HCT116 (cell line): Measurements from ENCODE around the gene PDGFD. TPM values are rescaled to one million over a fixed set of nuclear protein-coding genes. Genes with fewer than 3 reads are reported as not detected.

Experiments used
- ATAC-seq: fragments of 200-7000 bp; cut with Tn5 transposase; 2 replicates; pipeline ENCODE4 v1.9.1; 2020; ENCODE audit warnings: mild to moderate bottlenecking, moderate library complexity
- BruUV-seq: library from RNA; stranded (reverse); fragments of 400-500 nt; replicated peaks from 2 replicates; lab custom pipeline; 2021; lab: Mats Ljungman, UMichigan
- CTCF ChIA-PET: fragments of 300-600 bp; sonication (Branson Sonifier 250); formaldehyde crosslinking; loops from one replicate; lab custom pipeline; 2021; ENCODE audit warnings: antibody characterized with exemption; lab: Charles Lee
- POLR2A ChIA-PET: fragments of 300-600, 350-600 bp; sonication (Branson Sonifier 250); formaldehyde crosslinking; loops from one replicate; lab custom pipeline; 2021; ENCODE audit warnings: antibody characterized with exemption; lab: Charles Lee
- RAD21 ChIA-PET, 2 experiments: fragments of 300-600 bp; sonication (Branson Sonifier 250); formaldehyde crosslinking; loops; one replicate each; lab custom pipeline; 2023; ENCODE audit warnings: low total read pairs in 2 of 2; ENCODE audit not compliant: uncharacterized antibody in 2 of 2, unreplicated experiment in 2 of 2, low non-redundant PET in 1 of 2; lab: Charles Lee
- DNase-seq: peaks from one replicate; pipeline ENCODE4 v3.0.0-alpha.2; 2010; ENCODE audit warnings: low read depth, low spot score
- H2AFZ ChIP-seq: fragments of 200-600 bp; shearing (Covaris generic), sonication (generic); 2 replicates; pipeline ENCODE4 v1.6.1; 2017; ENCODE audit warnings: low read depth, mixed run types, mixed read lengths, antibody characterized with exemption, low read length; ENCODE audit not compliant: poor library complexity, severe bottlenecking
- H3K27ac ChIP-seq: 2 replicates; pipeline ENCODE4 v1.5.1; 2012; ENCODE audit warnings: low read depth, low read length
- H3K27me3 ChIP-seq: fragments of 200-600 bp; sonication (generic); 2 replicates; pipeline ENCODE4 v1.6.1; 2016; ENCODE audit warnings: mixed run types, low read length, mixed read lengths; ENCODE audit not compliant: insufficient read depth
- H3K36me3 ChIP-seq, 2 experiments: fragments of 200-500 bp in 1 of 2; fragments of 200-600 bp in 1 of 2; sonication (Bioruptor generic) in 1 of 2; sonication (generic) in 1 of 2; 2 replicates each; pipeline versions ENCODE4 v1.5.1 to v1.6.1; 2014 to 2016; ENCODE audit warnings: low read length in 2 of 2, inconsistent platforms in 1 of 2, mixed read lengths in 1 of 2, mixed run types in 1 of 2; ENCODE audit not compliant: insufficient read depth in 2 of 2, control insufficient read depth in 1 of 2
- H3K4me1 ChIP-seq, 2 experiments: fragments of 200-600 bp in 1 of 2; sonication (generic) in 1 of 2; 2 replicates each; pipeline versions ENCODE4 v1.5.1 to v1.6.1; 2012 to 2017; ENCODE audit warnings: low read length in 2 of 2, inconsistent platforms in 1 of 2, mild to moderate bottlenecking in 1 of 2, mixed read lengths in 1 of 2, mixed run types in 1 of 2, moderate library complexity in 1 of 2; ENCODE audit not compliant: insufficient read depth in 2 of 2, control insufficient read depth in 1 of 2
- H3K4me2 ChIP-seq: fragments of 200-600 bp; sonication (generic); 2 replicates; pipeline ENCODE4 v1.6.1; 2017; ENCODE audit warnings: mixed run types, low read length, mixed read lengths
- H3K4me3 ChIP-seq, 2 experiments: fragments of 200-600 bp in 1 of 2; sonication (generic) in 1 of 2; replicated peaks in 1 of 2; 2 replicates each; pipeline ENCODE4 v1.5.1; 2011 to 2016; ENCODE audit warnings: low read length in 2 of 2, control low read depth in 1 of 2, low read depth in 1 of 2, mild to moderate bottlenecking in 1 of 2, mixed read lengths in 1 of 2, mixed run types in 1 of 2
- H3K79me2 ChIP-seq: fragments of 200-600 bp; sonication (generic); 2 replicates; pipeline ENCODE4 v1.6.1; 2017; ENCODE audit warnings: mild to moderate bottlenecking, mixed run types, low read length, moderate library complexity, mixed read lengths; ENCODE audit not compliant: insufficient read depth
- H3K9ac ChIP-seq: fragments of 200-600 bp; sonication (generic); 2 replicates; pipeline ENCODE4 v1.6.1; 2016; ENCODE audit warnings: low read length, mixed read lengths
- H3K9me2 ChIP-seq: fragments of 200-600 bp; sonication (generic), shearing (Covaris generic); 2 replicates; pipeline ENCODE4 v1.6.1; 2017; ENCODE audit warnings: mixed run types, mild to moderate bottlenecking, moderate library complexity; ENCODE audit not compliant: insufficient read depth
- H3K9me3 ChIP-seq, 2 experiments: fragments of 200-500 bp in 1 of 2; fragments of 200-600 bp in 1 of 2; sonication (Bioruptor generic) in 1 of 2; sonication (generic) in 1 of 2; 2 replicates each; pipeline ENCODE4 v1.6.1; 2014 to 2017; ENCODE audit warnings: low read length in 2 of 2, mixed read lengths in 2 of 2, inconsistent platforms in 1 of 2, low read depth in 1 of 2, mild to moderate bottlenecking in 1 of 2, mixed run types in 1 of 2, moderate library complexity in 1 of 2; ENCODE audit not compliant: control insufficient read depth in 1 of 2, insufficient read depth in 1 of 2
- H4K20me1 ChIP-seq: fragments of 200-600 bp; sonication (generic), shearing (Covaris generic); 2 replicates; pipeline ENCODE4 v1.6.1; 2017; ENCODE audit warnings: mixed run types, mild to moderate bottlenecking, moderate library complexity; ENCODE audit not compliant: insufficient read depth
- CBX3 ChIP-seq: IDR thresholded peaks from 2 replicates; pipeline ENCODE4 v1.6.1; 2012; ENCODE audit warnings: low read depth
- CTCF ChIP-seq, 3 experiments: fragments of 200-600 bp in 1 of 3; sonication (generic) in 1 of 3; IDR thresholded peaks in 2 of 3; conservative IDR thresholded peaks in 1 of 3; 2 replicates each; pipeline ENCODE4 v1.5.1; 2012 to 2017; ENCODE audit warnings: low read depth in 2 of 3, low read length in 2 of 3, antibody characterized with exemption in 1 of 3, borderline replicate concordance in 1 of 3, control low read depth in 1 of 3, mild to moderate bottlenecking in 1 of 3, mixed read lengths in 1 of 3, mixed run types in 1 of 3, moderate library complexity in 1 of 3; ENCODE audit not compliant: insufficient read depth in 1 of 3
- EGR1 ChIP-seq: IDR thresholded peaks from 2 replicates; pipeline ENCODE4 v1.6.1; 2012; ENCODE audit warnings: low read depth
- ELF1 ChIP-seq: IDR thresholded peaks from 2 replicates; pipeline ENCODE4 v1.6.1; 2012; ENCODE audit warnings: low read depth, borderline replicate concordance
- EZH2 ChIP-seq: fragments of 200-600 bp; sonication (generic); IDR thresholded peaks from 2 replicates; pipeline ENCODE4 v1.6.1; 2017; ENCODE audit warnings: antibody characterized with exemption, mixed run types
- EZH2phosphoT487 ChIP-seq: fragments of 200-600 bp; IDR thresholded peaks from 2 replicates; pipeline ENCODE4 v1.6.1; 2018; ENCODE audit warnings: antibody characterized with exemption, borderline replicate concordance
- FOSL1 ChIP-seq: IDR thresholded peaks from 2 replicates; pipeline ENCODE4 v1.6.1; 2012; ENCODE audit warnings: low read depth
- JUND ChIP-seq: IDR thresholded peaks from 2 replicates; pipeline ENCODE4 v1.6.1; 2012
- MAX ChIP-seq: IDR thresholded peaks from 2 replicates; pipeline ENCODE4 v1.6.1; 2012
- POLR2A ChIP-seq: IDR thresholded peaks from 2 replicates; pipeline ENCODE4 v1.7.0; 2011; ENCODE audit warnings: borderline replicate concordance; ENCODE audit not compliant: insufficient read depth, insufficient read length; ENCODE audit errors: extremely low read depth
- POLR2AphosphoS5 ChIP-seq: IDR thresholded peaks from 2 replicates; pipeline ENCODE4 v1.6.1; 2011; ENCODE audit warnings: mild to moderate bottlenecking, low read depth, low read length, moderate library complexity
- REST ChIP-seq: IDR thresholded peaks from 2 replicates; pipeline ENCODE4 v1.6.1; 2012; ENCODE audit warnings: low read depth
- SP1 ChIP-seq: IDR thresholded peaks from 2 replicates; pipeline ENCODE4 v1.6.1; 2012; ENCODE audit warnings: low read depth
- SRF ChIP-seq: IDR thresholded peaks from 2 replicates; pipeline ENCODE4 v1.6.1; 2012; ENCODE audit warnings: low read depth
- TCF7L2 ChIP-seq: IDR thresholded peaks from 2 replicates; pipeline ENCODE4 v1.7.0; 2011; ENCODE audit warnings: borderline replicate concordance, inconsistent platforms; ENCODE audit not compliant: insufficient read depth, insufficient read length; ENCODE audit errors: extremely low read depth
- YY1 ChIP-seq: IDR thresholded peaks from 2 replicates; pipeline ENCODE4 v1.6.1; 2011; ENCODE audit warnings: low read length, low read depth, moderate library complexity, mild to moderate bottlenecking; ENCODE audit not compliant: insufficient replicate concordance; ENCODE audit errors: extremely low read depth
- ZBTB33 ChIP-seq: IDR thresholded peaks from 2 replicates; pipeline ENCODE4 v1.6.1; 2011; ENCODE audit warnings: mild to moderate bottlenecking, low read length, moderate library complexity; ENCODE audit not compliant: insufficient replicate concordance; ENCODE audit errors: extremely low read depth
- ZNF274 ChIP-seq: fragments of 200-500 bp; sonication (Bioruptor generic); IDR thresholded peaks from 2 replicates; pipeline ENCODE4 v1.6.1; 2014; ENCODE audit warnings: mild to moderate bottlenecking, low read depth, low read length, inconsistent platforms
- intact Hi-C: fragments of 100-400 bp; cut with micrococcal nuclease; formaldehyde crosslinking; loops from 2 replicates; pipeline ENCODE4 v1.10.0; 2022
- total RNA-seq: library from RNA; stranded (reverse); gene quantifications from one replicate; pipeline ENCODE4 v1.2.1, GENCODE V29; 2021; ENCODE audit not compliant: unreplicated experiment

PDGFD gene
- total RNA-seq, 1 experiment from 2014 or later, result 0.34 TPM

- no peak for TF ChIP-seq CTCF (IDR thresholded peaks at IDR 0.05 in 2 of 3, conservative IDR thresholded peaks at IDR 0.05 in 1 of 3; ENCODE audit: borderline replicate concordance in 1 of 3, insufficient read depth in 1 of 3, low read depth in 2 of 3, low read length in 2 of 3)
- TF ChIP-seq EZH2phosphoT487, result no peak
- no peak for TF ChIP-seq ZNF274
- no peak for TF ChIP-seq SRF
Measured at GRCh38 chr11:104198576-104198975, 34.6 kb upstream of the PDGFD start (continued).

- no TSS peak for BruUV-seq
- DNase-seq, result no peak
Measured at GRCh38 chr11:104191124-104191523, 27.2 kb upstream of the PDGFD start.

More at GRCh38 chr11:104191124-104191523, 27.2 kb upstream of the PDGFD start:
- RAD21 ChIA-PET, result no interaction called here
- POLR2A ChIA-PET, result no interaction called here
- Histone ChIP-seq H3K9me2 (no peaks in the 10 kb centered on the region), H3K27ac (no peak overlapping the region), H3K4me3 (no peak overlapping the region), H3K4me1 (no peaks in the 10 kb centered on the region), H2AFZ (no peak overlapping the region), H3K9ac (no peak overlapping the region), H4K20me1 (no peaks in the 10 kb centered on the region), H3K36me3 (no peaks in the 10 kb centered on the region), H3K79me2 (no peaks in the 10 kb centered on the region), H3K4me2 (no peak overlapping the region), H3K9me3 (no peaks in the 10 kb centered on the region), H3K27me3 (no peaks in the 10 kb centered on the region)
- CTCF ChIA-PET, result no interaction called here
- ATAC-seq, result no peak
- no peak for TF ChIP-seq EZH2phosphoT487
- TF ChIP-seq ZBTB33, result no peak
- TF ChIP-seq TCF7L2, result no peak
- TF ChIP-seq EGR1, result no peak
- no peak for TF ChIP-seq POLR2AphosphoS5
- no peak for TF ChIP-seq JUND
- TF ChIP-seq ZNF274, result no peak
- TF ChIP-seq SP1, result no peak
- no peak for TF ChIP-seq FOSL1
- TF ChIP-seq EZH2, result no peak
- TF ChIP-seq MAX, result no peak
- TF ChIP-seq YY1, result no peak
- no peak for TF ChIP-seq CBX3
- no peak for TF ChIP-seq REST
- no peak for TF ChIP-seq POLR2A
- no peak for TF ChIP-seq ELF1
- intact Hi-C loops, result no loop called here
